Common myeloid progenitor, CD34-positive (primary cell): ENCODE measurements around the gene POU2AF3.
"Not testable (repeated sequence)": the region's sequence is repeated elsewhere in the genome, so short reads cannot be mapped to it uniquely, and the experiment has no call there.

Source experiments
- CTCF ChIA-PET: fragments of 350-600 bp; sonication (Branson Sonifier 250); formaldehyde crosslinking; loops from one replicate; lab custom pipeline; 2021; ENCODE audit warnings: antibody characterized with exemption; lab: Charles Lee
- POLR2A ChIA-PET: fragments of 350-600 bp; sonication (Branson Sonifier 250); formaldehyde crosslinking; loops from one replicate; lab custom pipeline; 2021; ENCODE audit warnings: antibody characterized with exemption; lab: Charles Lee
- DNase-seq, 3 donors: peaks; one replicate each; pipeline versions ENCODE4 v3.0.0 to v3.0.0-alpha.2; 2013
- H3K27ac ChIP-seq, 2 experiments: 1 replicate in 1 of 2; 2 replicates in 1 of 2; pipeline ENCODE4 v1.7.0; 2013; ENCODE audit warnings: inconsistent platforms in 2 of 2, low read length in 2 of 2, mild to moderate bottlenecking in 2 of 2, low read depth in 1 of 2, moderate library complexity in 1 of 2; ENCODE audit not compliant: severe bottlenecking in 2 of 2, insufficient read depth in 1 of 2, poor library complexity in 1 of 2
- H3K27me3 ChIP-seq, 5 experiments: replicated peaks in 2 of 5; 1 replicate in 3 of 5; 2 replicates in 2 of 5; pipeline versions ENCODE4 v1.6.1 to v1.7.0; 2013; ENCODE audit warnings: low read length in 4 of 5, mild to moderate bottlenecking in 2 of 5, moderate library complexity in 2 of 5, inconsistent platforms in 1 of 5; ENCODE audit not compliant: insufficient read depth in 5 of 5, control insufficient read depth in 4 of 5
- H3K36me3 ChIP-seq, 4 experiments: 1 replicate in 2 of 4; 2 replicates in 2 of 4; pipeline versions ENCODE4 v1.6.1 to v1.7.0; 2013; ENCODE audit warnings: low read length in 3 of 4, control low read depth in 1 of 4, mild to moderate bottlenecking in 1 of 4; ENCODE audit not compliant: control insufficient read depth in 4 of 4, insufficient read depth in 4 of 4
- H3K4me1 ChIP-seq, 4 experiments: 1 replicate in 3 of 4; 2 replicates in 1 of 4; pipeline versions ENCODE4 v1.6.1 to v1.7.1; 2013; ENCODE audit warnings: low read length in 3 of 4, mild to moderate bottlenecking in 3 of 4, control low read depth in 1 of 4, inconsistent platforms in 1 of 4, moderate library complexity in 1 of 4; ENCODE audit not compliant: control insufficient read depth in 4 of 4, insufficient read depth in 4 of 4; ENCODE audit errors: control extremely low read depth in 1 of 4
- H3K4me3 ChIP-seq, 7 experiments: 1 replicate in 4 of 7; 2 replicates in 3 of 7; pipeline versions ENCODE4 v1.5.1 to v1.7.0; 2013; ENCODE audit warnings: mild to moderate bottlenecking in 7 of 7, low read length in 6 of 7, moderate library complexity in 6 of 7, inconsistent platforms in 2 of 7, low read depth in 2 of 7, control low read depth in 1 of 7; ENCODE audit not compliant: insufficient read depth in 4 of 7, control insufficient read depth in 1 of 7; ENCODE audit errors: extremely low read depth in 1 of 7
- H3K9me3 ChIP-seq, 5 experiments: 1 replicate in 4 of 5; 2 replicates in 1 of 5; pipeline versions ENCODE4 v1.6.1 to v1.7.1; 2013; ENCODE audit warnings: low read length in 4 of 5, mild to moderate bottlenecking in 2 of 5, inconsistent platforms in 1 of 5, low read depth in 1 of 5, moderate library complexity in 1 of 5; ENCODE audit not compliant: control insufficient read depth in 4 of 5, insufficient read depth in 2 of 5; ENCODE audit errors: control extremely low read depth in 1 of 5
- WGBS: methylation state at CpG from one replicate; pipeline ENCODE4 v1.1.5; 2013; ENCODE audit not compliant: insufficient coverage; 5-methylcytosine and 5-hydroxymethylcytosine counted together

Gene POU2AF3

GRCh38 chr11:111264646-111265045 is 33.7 kb upstream of the POU2AF3 start:
- Histone ChIP-seq H3K9me3 (no peaks in the 10 kb centered on the region), H3K4me3 (no peak overlapping the region), H3K4me1 (no peaks in the 10 kb centered on the region), H3K36me3 (no peaks in the 10 kb centered on the region), H3K27ac (no peak overlapping the region), H3K27me3 (no peaks in the 10 kb centered on the region)
- ChIA-PET CTCF (no interaction called here), POLR2A (no interaction called here)
- DNase-seq, result no peak
- WGBS, result 95% methylated on average over 1 of the region's 1 CpG

GRCh38 chr11:111265421-111265820 is 32.9 kb upstream of the POU2AF3 start:
- DNase-seq, result no peak
- ChIA-PET CTCF (interaction anchor here (1.0 to 1.2 kb wide), 2 partner anchors 17 to 34 kb away, joined by 3 to 4 read pairs; no protein-coding TSS in a partner anchor), POLR2A (interaction anchor here (0.6 kb wide), 1 partner anchor 1049 kb away, joined by 3 read pairs; no protein-coding TSS in a partner anchor)
- Histone ChIP-seq H3K4me3 (no peak overlapping the region), H3K9me3 (no peaks in the 10 kb centered on the region), H3K27me3 (no peaks in the 10 kb centered on the region), H3K27ac (no peak overlapping the region), H3K4me1 (no peaks in the 10 kb centered on the region), H3K36me3 (no peaks in the 10 kb centered on the region)
- WGBS, result 80% methylated on average over 1 of the region's 2 CpGs

DNA sequence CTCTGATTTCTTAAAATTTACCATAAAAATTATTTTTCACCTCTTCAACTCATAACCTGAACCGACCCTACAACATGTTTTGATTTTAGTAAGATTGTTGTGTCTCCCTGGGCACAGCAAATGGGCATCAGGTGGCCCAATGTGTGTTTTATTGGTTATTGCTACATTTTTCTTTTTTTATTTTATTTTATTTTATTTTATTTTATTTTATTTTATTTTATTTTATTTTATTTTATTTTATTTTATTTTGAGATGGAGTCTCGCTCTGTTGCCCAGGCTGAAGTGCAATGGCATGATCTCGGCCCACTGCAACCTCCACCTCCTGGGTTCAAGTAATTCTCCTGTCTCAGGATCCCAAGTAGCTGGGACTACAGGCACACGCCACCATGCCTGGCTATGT is 30.0 kb upstream of the POU2AF3 start:
- DNase-seq, POLR2A ChIA-PET, H3K27me3 ChIP-seq, H3K36me3 ChIP-seq, H3K4me3 ChIP-seq, H3K4me1 ChIP-seq, H3K27ac ChIP-seq, H3K9me3 ChIP-seq: not testable (repeated sequence)
- 100% methylated on average over 1 of the region's 4 CpGs for WGBS
- CTCF ChIA-PET, result interaction anchor here (3.2 kb wide), 1 partner anchor 15 kb away, joined by 10 read pairs; no protein-coding TSS in a partner anchor

- DNase-seq, result no peak
- Histone ChIP-seq H3K4me1 (no peaks in the 10 kb centered on the region), H3K27ac (no peak overlapping the region), H3K36me3 (no peaks in the 10 kb centered on the region), H3K9me3 (no peaks in the 10 kb centered on the region), H3K27me3 (no peaks in the 10 kb centered on the region), H3K4me3 (no peak overlapping the region)
- 100% methylated on average over 5 of the region's 5 CpGs for WGBS
- ChIA-PET CTCF (interaction anchor here (0.6 to 3.2 kb wide), 3 partner anchors 14 to 123 kb away, joined by 4 to 10 read pairs (median 4); no protein-coding TSS in a partner anchor), POLR2A (interaction anchor here (0.8 kb wide), 1 partner anchor 1895 kb away, joined by 3 read pairs; no protein-coding TSS in a partner anchor)
Observed at GRCh38 chr11:111269146-111269868, 29.0 kb upstream of the POU2AF3 start.

DNA sequence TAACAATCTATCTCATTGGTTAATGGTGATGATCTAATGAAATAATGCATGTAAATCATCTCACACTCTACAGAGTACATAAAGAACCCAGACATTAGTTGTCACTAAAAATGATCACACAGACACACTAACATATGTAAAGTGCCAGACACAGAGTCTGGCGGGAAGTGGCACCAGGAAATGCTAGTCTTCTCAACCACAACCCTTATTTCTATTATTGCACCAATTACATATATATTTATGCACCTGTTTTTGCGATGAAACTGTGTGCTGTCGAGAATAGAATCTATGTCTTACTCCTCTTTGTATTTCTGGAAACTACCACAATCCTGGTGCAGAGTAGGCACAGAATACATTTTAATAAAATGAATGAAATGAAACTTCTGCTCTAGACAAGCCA is 25.9 kb upstream of the POU2AF3 start:
- no peak overlapping the region for H3K4me3 ChIP-seq
- no peaks in the 10 kb centered on the region for H3K36me3 ChIP-seq
- H3K9me3 ChIP-seq, result no peaks in the 10 kb centered on the region
- no peak overlapping the region for H3K27ac ChIP-seq
- CTCF ChIA-PET, result interaction anchor here (0.5 to 1.5 kb wide), 4 partner anchors 18 to 152 kb away, joined by 3 to 4 read pairs (median 3); no protein-coding TSS in a partner anchor
- H3K4me1 ChIP-seq, result no peaks in the 10 kb centered on the region
- no peak for DNase-seq
- POLR2A ChIA-PET, result interaction anchor here (0.7 kb wide), 1 partner anchor 241 kb away, joined by 4 read pairs; no protein-coding TSS in a partner anchor
- H3K27me3 ChIP-seq, result peaks cover 0 to under 1% (median 0%) of the 10 kb centered on the region in 5 experiments
- whole genome bisulfite sequencing, result 100% methylated on average over 1 of the region's 3 CpGs

DNA sequence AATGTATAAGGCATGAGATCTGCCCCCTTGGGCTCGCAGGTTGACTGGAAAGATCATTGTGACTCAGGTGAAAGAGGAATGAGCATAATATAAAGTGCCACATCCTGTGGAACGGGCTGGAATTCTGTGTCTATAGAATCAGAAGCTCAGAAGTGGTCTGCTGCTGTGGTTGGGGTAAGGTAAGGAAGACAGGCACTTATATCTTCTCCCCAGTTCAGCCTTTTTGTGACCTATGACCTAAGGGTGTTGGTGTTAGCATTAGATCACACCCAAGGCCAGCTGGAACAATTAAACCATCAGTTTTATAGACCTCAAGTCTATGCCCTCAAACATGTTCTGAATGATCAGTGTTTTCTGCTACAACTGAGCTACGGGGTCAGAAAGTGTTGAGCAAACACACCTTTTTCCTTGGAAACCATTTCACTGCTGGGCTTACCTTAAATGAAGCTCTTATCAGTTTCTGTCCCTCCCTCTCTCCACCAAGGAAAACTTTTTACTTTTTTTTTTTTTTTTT is 15.7 kb upstream of the POU2AF3 start:
- WGBS, result 81% methylated on average over 3 of the region's 3 CpGs
- Histone ChIP-seq H3K4me1 (no peaks in the 10 kb centered on the region), H3K27ac (no peak overlapping the region), H3K36me3 (no peaks in the 10 kb centered on the region), H3K9me3 (no peaks in the 10 kb centered on the region), H3K4me3 (no peak overlapping the region), H3K27me3 (peaks cover 0 to under 1% (median 0%) of the 10 kb centered on the region in 5 experiments)
- ChIA-PET POLR2A (no interaction called here), CTCF (interaction anchor here (1.0 to 12.1 kb wide), 11 partner anchors 9 to 164 kb away, joined by 3 to 176 read pairs (median 5); no protein-coding TSS in a partner anchor)
- DNase-seq, result no peak
